GM19395 (cell line): ENCODE data around the gene EBF3.

ENCODE experiments used
- ATAC-seq: cut with Tn5 transposase; IDR thresholded peaks from one replicate; pipeline ENCODE4 v1.9.1; 2021; ENCODE audit warnings: mild to moderate bottlenecking, moderate library complexity; ENCODE audit not compliant: unreplicated experiment

The EBF3 gene

DNA sequence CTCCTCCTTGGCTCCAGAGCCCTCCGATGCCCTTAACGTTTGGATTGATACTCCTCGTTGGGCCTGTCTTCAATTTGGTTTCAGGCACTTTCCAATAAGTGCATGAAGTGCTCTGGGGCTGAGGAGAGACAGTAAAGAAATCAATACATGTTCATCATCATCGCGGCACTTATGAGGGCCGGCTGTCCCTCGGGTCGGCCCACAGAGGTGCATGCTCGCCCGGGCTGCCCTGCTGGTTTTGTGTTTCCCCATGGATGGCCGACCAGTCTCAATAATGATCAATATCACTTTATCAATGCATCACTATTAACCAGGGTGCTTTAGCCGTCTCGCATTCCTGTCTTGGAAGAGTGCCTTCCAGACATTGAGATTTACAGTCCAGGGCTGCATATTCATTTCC lies 154.2 kb downstream of the EBF3 start:
- ATAC-seq: no peak

DNA sequence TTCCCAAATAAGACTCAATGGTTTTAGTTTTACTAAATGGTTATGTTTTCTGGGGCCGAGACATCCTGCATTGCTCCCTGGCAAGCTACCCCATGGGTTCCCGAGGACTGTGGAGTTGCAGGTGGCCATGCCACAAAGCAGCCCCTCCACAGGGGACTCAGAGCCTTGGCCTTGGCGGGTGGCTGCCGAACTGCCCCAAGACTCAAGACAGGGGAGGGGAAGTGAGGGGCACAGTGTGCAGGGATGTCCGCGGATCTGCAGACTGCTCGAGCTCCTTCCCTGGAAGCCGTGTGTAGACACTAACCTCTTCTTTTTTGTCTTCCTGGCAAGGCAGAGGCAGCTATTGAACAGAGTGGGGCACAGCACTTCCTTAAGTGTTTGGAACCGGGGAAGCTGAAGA lies 154.6 kb downstream of the EBF3 start:
- no peak for ATAC-seq

- no peak for ATAC-seq
Measured at GRCh38 chr10:129808092-129808983, 155.7 kb downstream of the EBF3 start.

DNA sequence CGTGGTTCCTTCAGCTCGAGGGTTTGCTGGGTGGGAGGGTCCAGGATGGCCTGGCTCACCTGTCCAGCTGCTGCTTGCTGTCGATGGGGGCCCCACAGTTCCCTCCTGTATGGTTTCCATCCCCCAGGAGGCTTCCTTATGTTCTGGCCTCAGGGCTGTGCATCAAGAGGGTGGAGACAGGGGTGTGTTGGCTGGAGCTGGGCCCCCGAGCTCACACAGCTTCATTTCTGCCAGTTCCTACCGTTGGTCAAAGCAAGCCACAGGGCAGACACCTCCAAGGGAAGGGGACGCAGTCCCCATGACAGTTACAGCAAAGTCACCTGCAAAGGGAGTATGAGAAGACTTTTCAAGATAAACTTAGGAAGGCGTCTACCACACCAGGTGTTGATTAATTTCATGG lies 156.9 kb downstream of the EBF3 start:
- no peak for ATAC-seq

DNA sequence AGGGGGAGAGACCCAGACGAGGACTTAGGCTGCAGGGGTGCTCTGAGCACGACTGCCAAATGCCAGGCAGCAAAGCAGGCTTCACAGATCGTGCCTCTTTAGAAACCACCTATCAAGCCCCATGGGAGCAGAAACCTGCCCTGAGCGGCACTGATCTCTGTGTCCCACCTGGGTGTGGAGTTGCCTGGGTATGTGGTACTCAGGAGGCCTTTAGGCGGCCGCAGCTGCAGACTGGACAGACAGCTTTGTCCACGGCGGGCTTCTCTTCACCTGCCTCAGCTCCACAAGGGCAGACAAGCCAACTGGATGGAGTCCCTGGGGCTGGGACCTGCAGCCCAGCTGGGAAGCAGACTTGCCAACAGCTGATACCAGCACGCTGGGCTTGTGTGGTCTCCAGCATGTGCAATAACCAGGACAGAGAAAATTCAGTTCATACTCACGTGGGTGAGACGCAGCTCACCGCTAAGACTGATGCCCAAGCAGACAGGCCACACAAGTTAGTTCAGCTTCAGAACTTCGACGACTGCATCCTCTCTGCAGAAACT lies 163.2 kb downstream of the EBF3 start:
- no peak for ATAC-seq

GRCh38 chr10:129799942-129800341 lies 164.1 kb downstream of the EBF3 start:
- no peak for ATAC-seq

DNA sequence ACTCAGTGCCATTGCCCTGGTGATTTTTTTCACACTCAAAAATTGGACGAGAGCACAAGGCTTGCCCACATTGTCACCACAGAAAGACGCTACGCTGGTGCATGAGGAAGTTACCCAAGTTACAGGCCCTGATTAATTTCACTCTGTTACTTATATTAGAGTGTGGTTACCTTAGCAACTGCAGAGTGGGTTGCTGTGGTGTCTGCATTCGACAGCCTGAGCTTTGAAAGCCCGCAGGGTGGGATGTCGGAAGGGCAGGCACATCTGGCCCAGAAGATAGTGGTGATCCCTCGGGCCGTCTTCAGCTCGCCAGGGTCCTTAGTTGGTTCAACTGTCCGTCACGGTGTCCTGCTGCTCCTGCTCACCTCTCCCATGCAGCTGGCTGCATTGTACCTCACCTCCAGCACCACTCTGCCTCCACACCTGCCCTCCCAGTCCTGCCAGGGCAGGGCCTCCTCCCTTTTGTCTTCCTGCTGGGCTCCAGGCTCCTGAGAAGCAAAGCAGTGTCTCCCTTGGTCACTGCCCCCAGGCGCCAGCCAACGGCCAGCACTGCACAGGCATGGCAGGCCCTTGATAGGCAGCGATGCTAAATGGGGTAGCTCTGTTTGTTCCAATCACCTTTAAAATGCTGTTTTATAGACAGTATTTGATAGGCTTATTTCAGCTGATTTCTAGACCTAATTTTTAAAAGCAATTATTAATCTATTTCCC lies 167.2 kb downstream of the EBF3 start:
- ATAC-seq: no peak

DNA sequence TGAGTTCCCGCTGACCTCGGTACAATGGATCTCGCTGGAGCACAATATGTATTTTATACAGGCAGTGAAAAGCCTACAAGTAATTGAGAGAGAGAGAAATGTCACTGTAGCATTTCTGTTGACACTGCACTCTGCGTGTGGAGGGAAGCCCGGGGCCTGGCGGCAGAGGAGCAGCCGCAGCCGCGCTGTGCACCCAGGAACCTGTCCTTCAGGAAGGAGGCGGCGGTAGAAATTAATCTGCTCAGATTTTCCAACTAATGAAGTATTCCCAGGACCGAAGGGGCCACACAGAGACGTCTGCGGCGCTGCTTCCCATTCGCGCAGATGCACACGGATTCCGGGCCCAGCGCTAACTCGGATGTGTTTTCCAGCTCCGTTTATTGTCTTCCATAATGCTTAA lies 170.1 kb downstream of the EBF3 start:
- no peak for ATAC-seq

- no peak for ATAC-seq
Measured at GRCh38 chr10:129793479-129793878, 170.6 kb downstream of the EBF3 start.

DNA sequence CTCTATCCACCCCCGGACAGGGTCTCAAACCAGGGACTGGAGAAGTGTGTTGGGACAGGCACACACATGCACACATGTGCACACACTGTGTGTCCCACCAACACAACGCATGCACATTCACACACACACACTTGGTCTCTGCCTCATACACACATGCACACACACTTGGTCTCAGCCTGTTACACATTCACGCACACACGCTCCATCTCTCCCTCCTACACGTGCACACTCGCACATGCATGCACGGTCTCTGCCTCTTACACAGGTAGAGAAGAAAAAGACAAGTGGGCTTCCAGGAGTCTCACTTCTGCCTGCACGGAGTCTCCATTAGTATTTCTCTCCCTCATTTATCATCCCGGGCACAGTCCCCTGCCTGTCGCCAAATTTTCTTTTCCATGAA lies 171.2 kb downstream of the EBF3 start:
- ATAC-seq: no peak

- ATAC-seq: no peak
Measured at GRCh38 chr10:129792141-129792540, 171.9 kb downstream of the EBF3 start.

- ATAC-seq: no peak
Measured at GRCh38 chr10:129790715-129791446, 173.2 kb downstream of the EBF3 start.

DNA sequence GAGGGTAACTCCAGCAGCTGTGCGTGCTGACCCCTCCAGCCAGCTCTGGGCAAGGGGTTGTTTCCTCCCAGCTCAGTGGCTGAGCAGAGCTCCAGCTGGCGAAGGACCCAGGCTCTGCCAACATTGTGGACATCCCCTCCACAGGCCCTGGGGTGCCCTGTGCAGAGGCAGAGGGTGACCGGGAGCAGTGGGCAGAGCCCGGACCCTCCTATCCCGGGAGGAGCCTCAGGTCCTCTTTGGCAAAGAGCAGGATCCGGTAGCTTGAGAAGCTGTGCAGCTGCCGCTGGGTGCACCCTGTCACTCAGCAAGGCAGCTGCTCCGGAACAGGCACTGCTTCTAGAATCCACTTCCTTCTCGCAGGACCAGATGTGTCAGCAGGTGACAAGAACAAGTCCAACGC lies 175.9 kb downstream of the EBF3 start:
- ATAC-seq: no peak

DNA sequence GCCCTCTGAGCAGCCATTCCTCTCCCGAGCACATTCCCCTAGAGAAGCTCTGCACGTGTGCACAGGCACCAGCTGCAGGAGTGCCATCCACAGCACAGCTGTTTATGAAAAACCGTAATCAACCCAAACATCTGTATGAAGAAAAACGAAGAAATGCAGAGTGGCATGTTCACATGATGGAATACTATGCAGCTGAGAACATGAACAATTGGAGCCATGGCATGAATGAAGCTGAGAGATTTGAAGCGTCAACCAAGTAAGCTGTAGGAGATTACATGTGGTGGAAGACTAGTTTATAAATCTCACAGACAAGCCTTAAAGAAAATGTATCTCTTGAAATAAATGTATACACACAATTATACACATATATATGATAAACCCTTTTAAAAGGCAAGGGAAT lies 176.5 kb downstream of the EBF3 start:
- no peak for ATAC-seq

DNA sequence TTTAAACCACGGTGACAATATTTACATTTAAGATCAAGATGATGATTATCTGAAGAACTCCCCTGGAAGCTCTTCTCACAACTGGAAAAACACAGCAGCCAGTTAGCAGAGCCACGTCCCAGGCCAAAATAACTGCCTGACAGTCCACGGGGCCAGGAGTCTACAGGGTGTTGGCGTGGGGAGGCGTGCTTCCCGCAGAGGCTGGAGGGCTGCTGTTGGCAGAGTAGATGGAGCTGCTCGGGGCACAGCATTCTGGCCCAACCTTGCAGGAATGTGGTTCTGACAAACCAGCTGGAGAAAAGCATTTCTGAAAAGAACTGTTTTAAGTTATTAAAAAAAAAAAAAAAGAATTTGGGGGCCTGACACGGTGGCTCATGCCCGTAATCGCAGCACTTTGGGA lies 177.9 kb downstream of the EBF3 start:
- ATAC-seq: no peak

GRCh38 chr10:129785536-129785981 lies 178.5 kb downstream of the EBF3 start:
- ATAC-seq: no peak
